Common myeloid progenitor, CD34-positive (primary cell): Measurements from ENCODE around the gene FRMPD1.

ENCODE experiments used
- CTCF ChIA-PET: fragments of 350-600 bp; sonication (Branson Sonifier 250); formaldehyde crosslinking; loops from one replicate; lab custom pipeline; 2021; ENCODE audit warnings: antibody characterized with exemption; lab: Charles Lee
- POLR2A ChIA-PET: fragments of 350-600 bp; sonication (Branson Sonifier 250); formaldehyde crosslinking; loops from one replicate; lab custom pipeline; 2021; ENCODE audit warnings: antibody characterized with exemption; lab: Charles Lee
- DNase-seq, 3 donors: peaks; one replicate each; pipeline versions ENCODE4 v3.0.0 to v3.0.0-alpha.2; 2013
- H3K27ac ChIP-seq, 2 experiments: 1 replicate in 1 of 2; 2 replicates in 1 of 2; pipeline ENCODE4 v1.7.0; 2013; ENCODE audit warnings: inconsistent platforms in 2 of 2, low read length in 2 of 2, mild to moderate bottlenecking in 2 of 2, low read depth in 1 of 2, moderate library complexity in 1 of 2; ENCODE audit not compliant: severe bottlenecking in 2 of 2, insufficient read depth in 1 of 2, poor library complexity in 1 of 2
- H3K27me3 ChIP-seq, 5 experiments: replicated peaks in 2 of 5; 1 replicate in 3 of 5; 2 replicates in 2 of 5; pipeline versions ENCODE4 v1.6.1 to v1.7.0; 2013; ENCODE audit warnings: low read length in 4 of 5, mild to moderate bottlenecking in 2 of 5, moderate library complexity in 2 of 5, inconsistent platforms in 1 of 5; ENCODE audit not compliant: insufficient read depth in 5 of 5, control insufficient read depth in 4 of 5
- H3K36me3 ChIP-seq, 4 experiments: 1 replicate in 2 of 4; 2 replicates in 2 of 4; pipeline versions ENCODE4 v1.6.1 to v1.7.0; 2013; ENCODE audit warnings: low read length in 3 of 4, control low read depth in 1 of 4, mild to moderate bottlenecking in 1 of 4; ENCODE audit not compliant: control insufficient read depth in 4 of 4, insufficient read depth in 4 of 4
- H3K4me1 ChIP-seq, 4 experiments: 1 replicate in 3 of 4; 2 replicates in 1 of 4; pipeline versions ENCODE4 v1.6.1 to v1.7.1; 2013; ENCODE audit warnings: low read length in 3 of 4, mild to moderate bottlenecking in 3 of 4, control low read depth in 1 of 4, inconsistent platforms in 1 of 4, moderate library complexity in 1 of 4; ENCODE audit not compliant: control insufficient read depth in 4 of 4, insufficient read depth in 4 of 4; ENCODE audit errors: control extremely low read depth in 1 of 4
- H3K4me3 ChIP-seq, 7 experiments: 1 replicate in 4 of 7; 2 replicates in 3 of 7; pipeline versions ENCODE4 v1.5.1 to v1.7.0; 2013; ENCODE audit warnings: mild to moderate bottlenecking in 7 of 7, low read length in 6 of 7, moderate library complexity in 6 of 7, inconsistent platforms in 2 of 7, low read depth in 2 of 7, control low read depth in 1 of 7; ENCODE audit not compliant: insufficient read depth in 4 of 7, control insufficient read depth in 1 of 7; ENCODE audit errors: extremely low read depth in 1 of 7
- H3K9me3 ChIP-seq, 5 experiments: 1 replicate in 4 of 5; 2 replicates in 1 of 5; pipeline versions ENCODE4 v1.6.1 to v1.7.1; 2013; ENCODE audit warnings: low read length in 4 of 5, mild to moderate bottlenecking in 2 of 5, inconsistent platforms in 1 of 5, low read depth in 1 of 5, moderate library complexity in 1 of 5; ENCODE audit not compliant: control insufficient read depth in 4 of 5, insufficient read depth in 2 of 5; ENCODE audit errors: control extremely low read depth in 1 of 5
- WGBS: methylation state at CpG from one replicate; pipeline ENCODE4 v1.1.5; 2013; ENCODE audit not compliant: insufficient coverage; 5-methylcytosine and 5-hydroxymethylcytosine counted together

FRMPD1 gene

DNA sequence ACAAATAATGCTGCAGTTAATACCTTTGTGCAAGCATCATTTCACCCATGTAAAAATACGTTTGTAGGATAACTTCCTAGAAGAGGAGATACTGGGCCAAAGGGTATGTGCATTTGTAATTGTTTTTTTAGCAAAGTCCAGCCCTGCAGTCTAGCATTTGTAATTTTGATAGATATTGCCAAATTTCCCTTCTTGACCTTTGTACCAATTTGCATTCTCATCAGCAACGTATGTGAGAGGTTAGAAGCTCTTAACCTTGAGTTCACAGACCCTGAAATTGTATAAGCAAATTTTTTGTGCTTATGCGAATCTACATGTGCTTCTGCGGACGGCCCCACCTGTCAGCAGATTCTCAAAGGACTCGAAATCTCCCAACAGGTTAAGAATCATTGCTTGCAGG is 39.7 kb upstream of the FRMPD1 start:
- Histone ChIP-seq H3K27me3 (peaks cover 2 to 10% (median 5%) of the 10 kb centered on the region in 5 experiments), H3K4me1 (no peaks in the 10 kb centered on the region), H3K4me3 (no peak overlapping the region), H3K36me3 (no peaks in the 10 kb centered on the region), H3K9me3 (no peaks in the 10 kb centered on the region), H3K27ac (no peak overlapping the region)
- ChIA-PET POLR2A (no interaction called here), CTCF (no interaction called here)
- DNase-seq = no peak
- WGBS = 100% methylated on average over 2 of the region's 6 CpGs

DNA sequence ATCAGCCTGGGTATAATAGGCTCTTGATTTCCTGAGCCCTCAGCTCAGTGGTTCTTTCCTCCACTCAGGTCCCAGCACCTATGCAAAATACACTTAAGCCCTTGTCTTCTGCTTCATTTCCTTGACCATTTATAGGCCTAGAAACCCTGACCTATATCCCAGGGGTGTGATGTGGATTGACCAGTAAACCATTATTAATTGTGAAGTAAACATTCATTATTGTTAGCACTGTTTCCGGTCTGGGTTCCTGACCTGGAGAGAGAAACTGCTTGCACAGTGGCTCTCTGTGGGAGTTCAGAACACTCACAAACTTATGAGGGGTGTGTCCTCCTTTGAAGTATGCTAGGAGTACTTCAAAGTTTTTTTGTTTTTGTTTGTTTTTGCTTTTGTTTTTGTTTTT is 38.8 kb upstream of the FRMPD1 start:
- ChIA-PET POLR2A (no interaction called here), CTCF (no interaction called here)
- no peak overlapping the region for H3K27ac ChIP-seq
- H3K4me1 ChIP-seq = no peaks in the 10 kb centered on the region
- H3K27me3 ChIP-seq = peaks cover 0 to 10% (median 5%) of the 10 kb centered on the region in 5 experiments
- H3K36me3 ChIP-seq = no peaks in the 10 kb centered on the region
- H3K9me3 ChIP-seq = no peaks in the 10 kb centered on the region
- WGBS = no CpG with 5 or more reads among the region's 1 CpG
- no peak overlapping the region for H3K4me3 ChIP-seq
- no peak for DNase-seq

DNA sequence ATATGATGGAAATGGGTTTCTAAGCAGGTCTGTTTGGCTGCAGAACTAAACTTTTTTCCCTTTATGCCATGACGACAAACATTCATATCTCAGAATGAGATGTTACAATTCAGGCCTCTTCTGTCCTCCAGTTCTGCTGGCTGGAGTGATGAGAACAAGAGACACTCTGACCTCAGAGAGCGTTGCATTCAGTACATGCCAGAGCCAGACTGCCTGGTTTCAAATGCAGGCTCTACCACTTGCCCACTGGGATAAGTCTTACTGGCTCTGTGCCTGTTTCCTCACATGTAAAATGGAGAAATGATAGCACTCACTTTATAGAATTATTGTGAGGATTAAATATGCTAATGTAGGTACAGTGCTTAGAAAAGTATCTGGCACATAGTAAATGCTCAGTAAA is 33.6 kb upstream of the FRMPD1 start:
- POLR2A ChIA-PET = no interaction called here
- H3K27ac ChIP-seq = no peak overlapping the region
- H3K9me3 ChIP-seq = no peaks in the 10 kb centered on the region
- H3K36me3 ChIP-seq = no peaks in the 10 kb centered on the region
- no peak overlapping the region for H3K4me3 ChIP-seq
- DNase-seq = no peak
- 100% methylated on average over 2 of the region's 2 CpGs for WGBS
- peaks cover 0 to 10% (median 7%) of the 10 kb centered on the region in 4 experiments for H3K4me1 ChIP-seq
- CTCF ChIA-PET = interaction anchor here (0.9 kb wide), 1 partner anchor 12 kb away, joined by 3 read pairs; no protein-coding TSS in a partner anchor
- H3K27me3 ChIP-seq = peaks cover 0 to 3% (median 0%) of the 10 kb centered on the region in 5 experiments

DNA sequence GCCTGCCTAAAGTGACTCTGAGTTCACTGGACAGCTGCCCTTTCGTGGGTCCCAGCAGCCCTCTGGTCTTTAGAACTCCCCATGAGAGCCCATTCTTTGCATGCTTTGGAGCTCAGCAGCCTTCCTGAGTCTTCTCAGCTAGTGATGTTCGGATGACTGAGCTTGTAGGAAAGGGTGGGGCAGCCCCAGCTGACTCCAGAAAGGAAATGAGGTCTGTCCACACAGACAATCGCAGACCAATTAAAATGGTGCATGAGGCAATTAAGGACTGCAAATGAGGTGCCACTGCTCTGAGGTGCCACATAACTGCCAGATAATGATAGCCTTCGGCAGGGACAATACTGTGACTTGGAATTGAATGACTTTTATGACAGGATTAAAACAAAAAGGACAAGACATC is 32.9 kb upstream of the FRMPD1 start:
- ChIA-PET CTCF (interaction anchor here (0.9 kb wide), 1 partner anchor 12 kb away, joined by 3 read pairs; no protein-coding TSS in a partner anchor), POLR2A (no interaction called here)
- Histone ChIP-seq H3K27me3 (peaks cover 0 to 3% (median 0%) of the 10 kb centered on the region in 5 experiments), H3K27ac (no peak overlapping the region), H3K4me1 (peaks cover 0 to 10% (median 7%) of the 10 kb centered on the region in 4 experiments), H3K9me3 (no peaks in the 10 kb centered on the region), H3K36me3 (no peaks in the 10 kb centered on the region), H3K4me3 (no peak overlapping the region)
- WGBS = 98% methylated on average over 3 of the region's 4 CpGs
- no peak for DNase-seq

GRCh38 chr9:37618817-37619216 is 31.9 kb upstream of the FRMPD1 start:
- no peak for DNase-seq
- Histone ChIP-seq H3K4me3 (no peak overlapping the region), H3K4me1 (peaks cover 0 to 10% (median 7%) of the 10 kb centered on the region in 4 experiments), H3K27ac (no peak overlapping the region), H3K27me3 (peaks cover 0 to 3% (median 0%) of the 10 kb centered on the region in 5 experiments), H3K9me3 (no peaks in the 10 kb centered on the region), H3K36me3 (no peaks in the 10 kb centered on the region)
- POLR2A ChIA-PET = interaction anchor here (0.6 kb wide), 1 partner anchor 16 kb away, joined by 3 read pairs; no protein-coding TSS in a partner anchor
- CTCF ChIA-PET = interaction anchor here (1.3 kb wide), 1 partner anchor 16 kb away, joined by 5 read pairs; no protein-coding TSS in a partner anchor
- 93% methylated on average over 2 of the region's 4 CpGs for WGBS

GRCh38 chr9:37619806-37620205 is 30.9 kb upstream of the FRMPD1 start:
- Histone ChIP-seq H3K27ac (no peak overlapping the region), H3K9me3 (no peaks in the 10 kb centered on the region), H3K27me3 (no peaks in the 10 kb centered on the region), H3K4me1 (peaks cover 0 to 10% (median 7%) of the 10 kb centered on the region in 4 experiments), H3K4me3 (no peak overlapping the region), H3K36me3 (no peaks in the 10 kb centered on the region)
- ChIA-PET POLR2A (no interaction called here), CTCF (no interaction called here)
- no peak for DNase-seq
- 100% methylated on average over 1 of the region's 3 CpGs for whole genome bisulfite sequencing

DNA sequence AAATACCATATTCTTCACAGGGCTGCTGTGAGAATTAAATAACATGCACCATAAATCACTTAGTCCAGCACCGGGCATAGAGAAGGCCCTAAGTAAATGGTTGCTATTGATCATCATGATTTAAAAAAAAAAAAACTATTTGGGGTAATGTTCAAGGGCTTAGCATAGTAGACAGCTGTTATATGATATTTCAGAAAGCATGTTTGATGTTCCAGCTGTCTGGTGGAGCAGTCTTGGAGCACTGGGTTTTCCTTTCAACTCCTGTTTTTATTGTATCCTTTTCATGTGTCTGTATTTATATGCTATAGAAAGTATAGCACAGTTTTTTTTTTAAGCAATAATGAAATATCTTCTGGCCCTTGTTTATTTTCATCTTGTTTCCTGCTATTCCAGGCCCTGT is 30.4 kb upstream of the FRMPD1 start:
- CTCF ChIA-PET = no interaction called here

More for the DNA sequence above, 30.4 kb upstream of the FRMPD1 start:
- POLR2A ChIA-PET = no interaction called here
- WGBS = no CpG with 5 or more reads among the region's 1 CpG
- Histone ChIP-seq H3K9me3 (no peaks in the 10 kb centered on the region), H3K4me3 (no peak overlapping the region), H3K27me3 (no peaks in the 10 kb centered on the region), H3K36me3 (no peaks in the 10 kb centered on the region), H3K27ac (no peak overlapping the region), H3K4me1 (peaks cover 0 to 10% (median 7%) of the 10 kb centered on the region in 4 experiments)
- DNase-seq = no peak
